Smooth muscle cell of bladder (primary cell): ENCODE data around the gene SPOCK2. TPM values are rescaled to one million over a fixed set of nuclear protein-coding genes. Genes with fewer than 3 reads are reported as not detected.

Experiments
- total RNA-seq: library from RNA; depleted of rRNA; stranded (reverse); fragments of >200 nt; gene quantifications from 2 replicates; pipeline ENCODE4 v1.2.3, GENCODE V29; 2014

Gene SPOCK2, protein sequence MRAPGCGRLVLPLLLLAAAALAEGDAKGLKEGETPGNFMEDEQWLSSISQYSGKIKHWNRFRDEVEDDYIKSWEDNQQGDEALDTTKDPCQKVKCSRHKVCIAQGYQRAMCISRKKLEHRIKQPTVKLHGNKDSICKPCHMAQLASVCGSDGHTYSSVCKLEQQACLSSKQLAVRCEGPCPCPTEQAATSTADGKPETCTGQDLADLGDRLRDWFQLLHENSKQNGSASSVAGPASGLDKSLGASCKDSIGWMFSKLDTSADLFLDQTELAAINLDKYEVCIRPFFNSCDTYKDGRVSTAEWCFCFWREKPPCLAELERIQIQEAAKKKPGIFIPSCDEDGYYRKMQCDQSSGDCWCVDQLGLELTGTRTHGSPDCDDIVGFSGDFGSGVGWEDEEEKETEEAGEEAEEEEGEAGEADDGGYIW
- 0.37 and 0.43 TPM in 2 replicates for total RNA-seq

DNA sequence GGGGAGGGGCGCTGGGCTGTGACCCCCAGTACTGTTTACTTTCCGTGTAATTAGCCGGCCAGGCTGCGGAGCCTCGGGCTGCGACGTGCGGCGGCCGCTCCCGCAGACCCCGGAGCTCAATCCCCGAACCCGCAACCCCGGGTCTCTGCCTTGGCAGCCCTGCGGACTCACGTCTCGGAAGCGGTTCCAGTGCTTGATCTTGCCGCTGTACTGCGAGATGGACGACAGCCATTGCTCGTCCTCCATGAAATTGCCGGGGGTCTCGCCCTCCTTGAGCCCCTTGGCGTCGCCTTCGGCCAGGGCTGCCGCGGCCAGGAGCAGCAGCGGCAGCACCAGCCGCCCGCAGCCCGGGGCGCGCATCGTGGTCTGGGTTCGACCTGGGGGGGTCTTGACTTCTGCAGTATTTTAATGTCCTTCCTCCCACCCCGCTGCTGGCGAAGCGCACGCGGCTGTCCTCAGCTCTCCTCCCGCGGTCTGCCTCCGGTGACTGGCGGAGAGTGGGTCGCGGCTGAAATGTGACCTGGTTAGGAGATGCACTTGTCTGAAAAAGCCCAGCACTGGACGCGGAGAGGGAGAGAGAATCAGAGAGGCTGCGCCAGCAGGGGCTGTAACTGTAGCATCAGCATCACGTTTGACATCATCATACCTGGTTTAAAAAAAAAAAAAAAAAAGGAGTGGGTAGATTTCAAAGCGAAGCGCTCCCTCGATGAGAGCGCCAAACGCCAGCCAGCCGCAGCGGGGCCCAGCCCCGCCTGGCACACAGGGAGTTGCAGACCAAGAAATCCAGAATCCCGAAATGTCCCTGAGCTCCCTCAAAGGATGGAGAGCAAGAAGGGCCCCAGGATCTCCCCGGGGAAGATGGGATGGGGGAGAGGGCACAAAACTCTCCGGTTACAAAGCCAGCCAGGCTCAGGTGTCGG, at the start of gene SPOCK2:
TSS of gene SPOCK2 (minus strand) at position 583 of the 920 bp plus-strand sequence. CDS start at position 360, 223 bp downstream.

Other genes starting within 250 kb of the SPOCK2 start
- gene PSAP, start 237.3 kb downstream of the SPOCK2 start, total RNA-seq = 556 and 987 TPM in 2 replicates
- gene CHST3, start 124.2 kb downstream of the SPOCK2 start, total RNA-seq = 15.9 and 24.7 TPM in 2 replicates
- 43.5 and 44.4 TPM in 2 replicates for gene ANAPC16, start 127.5 kb upstream of the SPOCK2 start, total RNA-seq
- 21.2 and 26.6 TPM in 2 replicates for gene ASCC1, start 127.7 kb upstream of the SPOCK2 start, total RNA-seq
- gene DDIT4, start 185.4 kb upstream of the SPOCK2 start, total RNA-seq = 680 and 813 TPM in 2 replicates